PC-9 (cell line): Measurements from ENCODE around the gene UGT1A5. TPM values are rescaled to one million over a fixed set of nuclear protein-coding genes. Genes with fewer than 3 reads are reported as not detected.

Experiments used
- BruUV-seq: library from RNA; stranded (reverse); fragments of 400-500 nt; replicated peaks from 2 replicates; lab custom pipeline; 2021; lab: Mats Ljungman, UMichigan
- CTCF ChIA-PET: fragments of 300-600 bp; sonication (Branson Sonifier 250); formaldehyde crosslinking; loops from one replicate; lab custom pipeline; 2022; ENCODE audit warnings: antibody characterized with exemption; lab: Charles Lee
- POLR2A ChIA-PET: fragments of 300-600 bp; sonication (Branson Sonifier 250); formaldehyde crosslinking; loops from one replicate; lab custom pipeline; 2022; ENCODE audit warnings: antibody characterized with exemption; ENCODE audit not compliant: unreplicated experiment; lab: Charles Lee
- DNase-seq, 2 experiments: peaks; one replicate each; pipeline versions ENCODE4 v3.0.0 to v3.0.0-alpha.2; 2015 to 2022; ENCODE audit warnings: mixed read lengths in 1 of 2
- H2AFZ ChIP-seq: fragments of 200-600 bp; sonication (generic); 2 replicates; pipeline ENCODE4 v1.8.1; 2017; ENCODE audit warnings: antibody characterized with exemption
- H3F3A ChIP-seq: fragments of 200-600 bp; sonication (generic); 2 replicates; pipeline ENCODE4 v1.8.1; 2017; ENCODE audit warnings: antibody characterized with exemption, mild to moderate bottlenecking, low read depth; ENCODE audit not compliant: insufficient read depth
- H3K27ac ChIP-seq: fragments of 200-600 bp; sonication (generic); 2 replicates; pipeline ENCODE4 v1.6.1; 2016; ENCODE audit warnings: mixed run types
- H3K27me3 ChIP-seq: fragments of 200-600 bp; sonication (generic); 2 replicates; pipeline ENCODE4 v1.6.1; 2016; ENCODE audit warnings: low read depth, mixed run types; ENCODE audit not compliant: insufficient read depth
- H3K36me3 ChIP-seq: fragments of 200-600 bp; sonication (generic); 2 replicates; pipeline ENCODE4 v1.6.1; 2016; ENCODE audit warnings: low read depth, mixed run types
- H3K4me1 ChIP-seq: fragments of 200-600 bp; sonication (generic); replicated peaks from 2 replicates; pipeline ENCODE4 v1.6.1; 2016; ENCODE audit warnings: mixed run types; ENCODE audit not compliant: insufficient read depth
- H3K4me2 ChIP-seq: fragments of 200-600 bp; sonication (generic); 2 replicates; pipeline ENCODE4 v1.6.1; 2017; ENCODE audit warnings: mixed run types
- H3K4me3 ChIP-seq: fragments of 200-600 bp; sonication (generic); 2 replicates; pipeline ENCODE4 v1.6.1; 2016; ENCODE audit warnings: mixed run types
- H3K79me2 ChIP-seq: fragments of 200-600 bp; sonication (generic); 2 replicates; pipeline ENCODE4 v1.6.1; 2017; ENCODE audit warnings: low read depth, mixed run types
- H3K9me2 ChIP-seq: fragments of 200-600 bp; sonication (generic); 2 replicates; pipeline ENCODE4 v1.8.1; 2017; ENCODE audit warnings: mild to moderate bottlenecking; ENCODE audit not compliant: insufficient read depth
- H3K9me3 ChIP-seq: fragments of 200-600 bp; sonication (generic); 2 replicates; pipeline ENCODE4 v1.8.1; 2016; ENCODE audit warnings: low read depth; ENCODE audit not compliant: insufficient read depth
- H4K20me1 ChIP-seq: fragments of 200-600 bp; sonication (generic); 2 replicates; pipeline ENCODE4 v1.8.1; 2017; ENCODE audit not compliant: insufficient read depth
- CTCF ChIP-seq: fragments of 200-600 bp; sonication (generic); conservative IDR thresholded peaks from 2 replicates; pipeline ENCODE4 v1.6.1; 2017; ENCODE audit warnings: mixed run types, antibody characterized with exemption, mild to moderate bottlenecking, moderate library complexity
- EZH2 ChIP-seq: fragments of 200-600 bp; sonication (generic); IDR thresholded peaks from 2 replicates; pipeline ENCODE4 v1.8.0; 2017; ENCODE audit warnings: antibody characterized with exemption, low read depth
- intact Hi-C: fragments of 100-400 bp; cut with micrococcal nuclease; formaldehyde crosslinking; loops from one replicate; pipeline ENCODE4 v1.10.0; 2022; ENCODE audit not compliant: unreplicated experiment
- total RNA-seq: library from RNA; stranded (reverse); gene quantifications from 2 replicates; pipeline ENCODE4 v1.2.3, GENCODE V29; 2021

UGT1A5 gene
- total RNA-seq, 1 experiment from 2014 or later = 71.3 TPM

DNA sequence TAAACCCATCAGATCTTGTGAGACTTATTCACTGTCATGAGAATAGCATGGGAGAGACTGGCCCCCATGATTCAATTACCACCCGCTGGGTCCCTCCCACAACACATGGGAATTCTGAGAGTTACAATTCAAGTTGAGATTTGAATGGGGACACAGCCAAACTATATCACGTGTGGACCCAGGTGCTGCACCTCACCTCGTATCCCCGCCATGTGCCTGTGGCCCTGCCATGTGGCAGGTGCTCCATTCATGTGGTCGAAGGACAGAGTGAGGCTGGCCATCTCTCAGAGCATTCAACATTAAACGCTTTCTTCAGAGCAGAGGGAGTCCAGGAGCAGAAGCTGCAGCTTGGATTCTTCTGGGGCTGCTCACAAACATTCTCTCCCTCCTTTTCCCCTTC, 97.7 kb downstream of the UGT1A5 start:
- no peak overlapping the region for H3K4me2 ChIP-seq
- no peaks in the 10 kb centered on the region for H3K4me1 ChIP-seq
- H4K20me1 ChIP-seq = no peaks in the 10 kb centered on the region
- no peaks in the 10 kb centered on the region for H3F3A ChIP-seq
- intact Hi-C loops = no loop called here
- H3K9me3 ChIP-seq = no peaks in the 10 kb centered on the region
- H2AFZ ChIP-seq = no peak overlapping the region
- no peak overlapping the region for H3K4me3 ChIP-seq
- no peaks in the 10 kb centered on the region for H3K9me2 ChIP-seq
- TF ChIP-seq EZH2 (no peak), CTCF (no peak)
- H3K27me3 ChIP-seq = no peaks in the 10 kb centered on the region; the same call in 1 of the 2 replicates
- no peak overlapping the region for H3K27ac ChIP-seq
- BruUV-seq = no TSS peak
- no peaks in the 10 kb centered on the region for H3K36me3 ChIP-seq
- POLR2A ChIA-PET = no interaction called here
- CTCF ChIA-PET = no interaction called here
- no peak for DNase-seq
- H3K79me2 ChIP-seq = no peaks in the 10 kb centered on the region

GRCh38 chr2:233811087-233811486, 98.4 kb downstream of the UGT1A5 start:
- intact Hi-C loops = no loop called here
- Histone ChIP-seq H3K4me2 (no peak overlapping the region), H3K27me3 (no peaks in the 10 kb centered on the region; the same call in 1 of the 2 replicates), H3K36me3 (no peaks in the 10 kb centered on the region), H2AFZ (no peak overlapping the region), H4K20me1 (no peaks in the 10 kb centered on the region), H3F3A (no peaks in the 10 kb centered on the region), H3K4me3 (no peak overlapping the region), H3K9me2 (no peaks in the 10 kb centered on the region), H3K4me1 (no peaks in the 10 kb centered on the region), H3K9me3 (no peaks in the 10 kb centered on the region), H3K27ac (no peak overlapping the region), H3K79me2 (no peaks in the 10 kb centered on the region)
- no TSS peak for BruUV-seq
- no peak for DNase-seq
- TF ChIP-seq CTCF (no peak), EZH2 (no peak)
- ChIA-PET CTCF (no interaction called here), POLR2A (no interaction called here)

DNA sequence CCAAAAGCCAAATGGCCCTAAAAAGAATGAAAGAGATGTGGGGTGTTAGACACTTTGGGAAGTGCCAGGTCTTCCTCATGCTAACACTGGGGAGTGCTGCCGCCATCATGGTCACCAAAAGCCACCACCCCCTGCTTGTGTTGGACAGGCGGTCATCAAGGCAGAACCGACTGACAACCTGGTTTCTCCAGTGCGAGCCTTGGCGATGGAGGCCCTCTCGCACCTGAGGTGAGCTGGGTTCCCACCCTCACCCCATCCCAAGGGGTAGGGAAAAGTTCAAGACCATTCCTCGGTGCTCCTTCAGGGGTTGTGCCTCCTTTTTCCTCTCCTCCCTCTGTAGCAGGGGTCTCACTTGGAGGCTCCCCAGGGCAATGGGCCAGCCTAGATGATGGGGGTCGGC, 99.0 kb downstream of the UGT1A5 start:
- intact Hi-C loops = no loop called here
- TF ChIP-seq EZH2 (no peak), CTCF (no peak)
- H3K79me2 ChIP-seq = no peaks in the 10 kb centered on the region
- H3F3A ChIP-seq = no peaks in the 10 kb centered on the region
- H3K27me3 ChIP-seq = no peaks in the 10 kb centered on the region; the same call in 1 of the 2 replicates
- H3K4me2 ChIP-seq = no peak overlapping the region
- no peak for DNase-seq
- no peaks in the 10 kb centered on the region for H3K9me3 ChIP-seq
- no peaks in the 10 kb centered on the region for H3K9me2 ChIP-seq
- no peaks in the 10 kb centered on the region for H3K36me3 ChIP-seq
- no peak overlapping the region for H3K4me3 ChIP-seq
- no peak overlapping the region for H2AFZ ChIP-seq
- no peak overlapping the region for H3K27ac ChIP-seq
- ChIA-PET POLR2A (no interaction called here), CTCF (no interaction called here)
- BruUV-seq = no TSS peak
- no peaks in the 10 kb centered on the region for H3K4me1 ChIP-seq
- H4K20me1 ChIP-seq = no peaks in the 10 kb centered on the region
